Activated gamma-delta T cell treated with Interleukin-2 at 50 U/mL for 16 hours (primary cell): ENCODE results near the gene PRRX1.

ENCODE experiments used
- DNase-seq: peaks from one replicate; pipeline ENCODE4 v3.0.0-alpha.2; 2020

The PRRX1 gene

DNA sequence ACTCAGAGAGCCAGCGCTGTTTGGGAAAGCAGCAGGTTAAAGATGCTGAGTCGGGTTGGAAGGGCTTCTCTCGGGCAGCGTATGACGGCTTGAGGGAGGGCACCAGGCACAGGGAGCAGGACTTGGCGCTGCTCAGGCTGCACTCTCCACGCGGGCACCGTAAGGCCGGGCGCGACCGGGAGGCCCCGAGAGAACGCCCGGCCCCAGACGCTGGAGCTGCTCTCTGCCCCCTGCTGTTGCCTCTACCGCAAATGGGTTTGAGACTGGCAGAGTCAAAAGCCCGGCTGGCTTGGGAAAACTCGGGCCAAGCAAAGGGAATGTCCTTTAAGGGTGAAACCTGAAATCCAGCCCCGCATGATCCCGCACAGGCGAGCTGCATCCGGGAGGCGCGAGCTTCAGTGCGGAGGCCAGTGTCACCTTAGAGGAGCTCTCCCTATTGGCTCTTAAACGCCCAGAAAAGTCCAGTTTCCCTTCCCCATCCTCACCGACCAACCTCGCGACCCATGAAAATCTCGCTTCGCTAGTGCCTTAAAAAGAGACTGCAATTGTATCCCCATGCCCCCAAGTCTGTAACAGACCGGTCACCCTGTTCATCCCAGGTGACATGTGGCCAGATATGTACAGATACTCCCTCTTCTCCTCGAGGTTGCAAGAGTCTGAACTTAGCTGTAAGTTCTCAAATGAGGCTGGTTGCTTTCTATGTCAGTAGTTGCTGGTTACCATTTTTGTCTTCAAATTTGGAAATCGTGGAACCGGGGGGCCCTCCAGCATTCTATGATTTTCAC is 1.1 kb downstream of the PRRX1 start:
- DNase-seq: no peak

DNA sequence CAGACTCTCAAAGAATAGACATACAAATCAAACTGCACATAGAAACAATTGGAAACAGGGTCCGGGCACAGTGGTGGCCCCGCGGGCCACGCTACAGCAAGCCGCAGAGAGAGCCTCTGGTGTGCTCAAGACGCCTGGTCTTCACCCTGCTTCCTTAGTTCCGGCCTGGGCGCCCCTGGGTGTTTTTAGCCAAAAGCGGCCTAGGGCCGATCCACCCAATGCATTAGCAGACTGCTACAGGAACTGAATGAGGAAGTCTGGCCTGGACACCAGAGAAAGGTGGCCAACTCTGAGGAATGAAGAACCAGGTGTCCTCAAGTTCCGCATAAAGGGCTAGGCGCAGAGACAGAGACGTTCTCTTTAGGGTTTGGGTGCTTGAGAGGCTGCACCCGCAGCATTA is 1.7 kb downstream of the PRRX1 start:
- DNase-seq: no peak

DNA sequence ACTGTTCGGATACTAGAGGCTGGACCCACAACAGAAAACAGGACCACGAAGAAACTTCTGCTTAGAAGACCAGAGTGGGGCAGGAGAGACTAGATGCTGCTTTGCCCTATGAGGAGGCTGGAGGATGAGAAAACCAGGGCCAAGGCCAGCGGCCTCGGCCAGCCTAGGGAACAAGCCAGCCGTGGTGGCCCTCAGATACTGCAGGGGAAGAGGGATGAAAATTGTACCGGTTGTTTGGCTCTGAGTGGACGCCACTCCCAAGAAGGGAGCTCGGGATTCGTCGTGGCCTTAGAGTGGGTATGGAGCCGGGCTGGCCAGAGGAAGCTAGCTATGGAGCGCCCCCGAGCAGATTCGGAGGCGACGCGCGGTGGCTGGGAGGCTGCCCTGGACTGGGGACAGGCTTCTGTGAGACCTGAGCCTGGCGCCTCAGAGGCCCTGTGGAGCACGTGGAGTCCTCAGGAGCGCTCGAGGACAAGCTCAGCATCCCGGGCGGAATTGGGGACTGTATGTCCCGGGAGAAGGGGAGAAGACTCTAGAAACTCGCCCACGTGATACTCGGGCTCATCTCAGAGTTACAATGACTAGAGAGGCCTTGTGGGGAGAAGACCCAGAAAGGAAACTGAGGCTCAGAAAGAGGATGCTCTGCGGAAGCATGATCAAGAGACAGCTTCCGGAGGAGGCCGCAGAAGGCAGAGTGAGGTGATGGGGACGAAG is 2.8 kb downstream of the PRRX1 start:
- DNase-seq: no peak

DNA sequence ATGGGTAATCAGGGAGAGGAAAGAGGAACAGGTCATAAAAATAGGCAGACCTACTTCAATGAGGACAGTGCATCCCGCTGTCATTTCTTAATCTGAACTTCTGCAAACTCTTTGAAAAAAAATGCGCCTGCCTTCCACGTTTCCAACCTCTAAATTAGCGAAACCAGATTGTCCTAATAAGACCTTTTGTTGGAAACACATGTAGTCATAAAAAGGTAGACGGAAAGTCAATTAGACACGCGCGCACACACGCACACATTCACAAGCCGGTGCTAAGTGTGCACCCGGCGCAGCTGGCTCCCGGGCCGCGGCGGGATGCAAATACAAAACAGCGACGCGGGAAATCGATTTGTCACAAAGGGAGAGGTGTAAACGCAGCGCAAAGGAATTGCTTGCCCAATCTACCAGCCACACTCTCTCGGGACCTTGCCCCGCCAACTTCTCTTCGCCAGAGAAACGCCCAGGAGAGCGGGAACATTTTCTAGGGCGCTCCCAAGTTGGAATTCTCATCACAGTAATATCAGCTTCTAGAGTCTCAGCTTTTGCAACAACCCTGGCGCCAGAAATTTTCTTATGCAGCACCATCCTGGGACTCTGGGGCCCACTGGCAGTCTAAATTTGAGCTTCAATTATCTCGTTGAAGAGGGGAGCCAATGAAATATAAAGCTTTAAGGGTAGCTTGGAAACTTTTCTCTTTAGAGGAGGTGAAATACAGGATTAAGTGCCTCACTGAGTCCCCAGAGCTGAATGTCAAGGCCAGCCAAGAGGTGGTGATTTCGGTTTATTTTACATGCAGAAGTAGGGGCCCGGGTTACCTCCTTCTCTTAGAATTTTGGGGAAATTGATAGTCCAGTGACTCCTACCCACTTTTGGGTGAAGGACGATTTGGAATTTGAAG is 4.5 kb downstream of the PRRX1 start:
- no peak for DNase-seq

DNA sequence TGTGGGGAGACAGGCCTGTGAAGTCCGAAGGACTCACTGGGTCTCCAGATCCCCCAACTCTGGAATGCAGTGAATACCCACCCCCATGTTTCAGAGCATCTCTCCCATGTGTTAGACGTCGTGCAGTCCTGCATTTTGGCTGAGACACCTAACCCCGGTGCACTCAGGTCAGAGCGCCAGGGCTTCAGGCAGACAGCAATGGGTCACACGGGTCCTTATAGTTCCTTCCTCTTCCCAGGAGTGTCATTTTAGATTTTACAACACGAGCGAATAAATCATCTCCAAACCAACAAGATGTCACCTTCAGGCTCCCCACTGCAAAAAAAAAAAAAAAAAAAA is 5.1 kb downstream of the PRRX1 start:
- no peak for DNase-seq

DNA sequence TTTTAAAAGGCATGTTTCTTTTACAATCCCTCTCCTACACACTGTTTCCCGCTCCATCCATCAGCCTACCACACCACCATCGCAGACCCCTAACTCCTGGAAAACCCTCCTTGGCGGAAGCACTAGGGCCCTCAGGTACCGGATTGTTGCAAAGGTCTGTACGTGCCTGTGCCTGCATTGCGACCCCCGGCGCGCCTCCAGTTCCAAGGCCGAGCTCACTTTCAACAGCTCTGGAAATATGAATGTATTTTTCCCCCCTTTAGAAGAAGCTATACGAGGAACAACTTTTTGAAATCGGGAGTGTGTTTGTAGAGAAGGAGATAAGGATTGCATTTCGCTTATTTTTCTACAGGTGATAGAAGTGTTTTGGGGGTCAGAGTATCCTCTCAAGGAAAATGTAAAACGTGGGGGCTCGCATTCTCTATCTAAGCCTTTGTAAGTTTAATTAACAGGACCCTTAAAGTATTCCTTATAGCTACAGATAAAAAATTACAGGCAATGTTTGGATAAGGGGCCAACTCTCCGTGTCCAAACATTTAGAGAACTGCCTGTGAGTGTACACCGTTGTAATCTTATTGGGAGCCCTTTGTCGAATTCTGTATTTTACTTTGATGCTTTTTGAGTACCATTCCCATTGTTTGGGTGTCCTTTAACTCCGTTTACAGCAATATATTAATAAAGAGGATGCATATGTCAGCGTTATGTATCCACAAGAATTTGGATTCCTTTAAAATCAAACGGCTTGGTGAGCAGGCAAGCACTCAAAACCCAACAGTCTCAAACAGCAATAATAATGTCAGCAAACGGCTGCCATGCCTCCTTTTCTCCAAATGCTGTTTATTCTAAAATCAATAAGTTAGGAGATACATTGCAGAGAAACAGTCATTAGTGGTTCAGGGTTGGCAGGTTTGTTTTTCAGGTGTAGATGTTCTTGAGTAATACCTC is 5.9 kb downstream of the PRRX1 start:
- DNase-seq: no peak

DNA sequence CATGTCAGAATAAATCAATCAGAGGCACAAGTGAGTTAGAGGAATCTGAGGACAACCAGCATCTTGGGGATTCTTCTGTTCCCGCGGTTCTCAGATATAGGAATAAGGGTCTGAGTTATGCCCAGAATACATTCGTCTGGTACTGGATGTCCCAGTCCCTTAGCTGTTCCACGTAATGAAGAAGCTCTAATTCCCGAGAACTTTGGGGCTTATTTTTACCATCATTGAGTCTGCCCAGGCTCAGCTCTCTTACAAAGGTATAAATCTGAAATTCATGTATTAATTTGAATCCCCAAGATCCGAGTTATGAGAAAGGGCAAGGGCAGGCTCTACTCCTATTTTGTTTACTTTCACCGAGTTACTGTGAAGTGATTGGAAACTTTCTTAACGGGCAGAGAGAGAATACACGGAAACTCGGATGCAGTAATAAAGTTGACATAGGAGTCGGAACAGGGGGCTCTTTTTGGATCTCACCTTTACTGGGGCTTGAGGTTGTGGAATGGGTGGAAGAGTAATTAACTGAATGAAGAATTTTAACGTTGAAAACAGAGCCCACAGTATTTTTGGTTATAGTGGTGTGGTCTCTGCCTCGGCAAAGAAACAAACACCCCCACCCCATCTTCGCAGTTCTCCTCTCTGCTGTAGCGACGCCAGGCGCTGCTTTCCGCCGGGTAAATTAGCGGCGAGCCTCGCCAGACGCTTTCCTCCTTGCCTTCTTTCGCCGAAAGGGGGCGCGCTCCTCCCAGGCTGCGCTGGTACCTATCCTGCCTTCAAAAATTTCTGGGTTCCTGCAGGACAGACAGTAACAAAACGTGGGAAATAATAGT is 7.1 kb downstream of the PRRX1 start:
- DNase-seq: no peak

DNA sequence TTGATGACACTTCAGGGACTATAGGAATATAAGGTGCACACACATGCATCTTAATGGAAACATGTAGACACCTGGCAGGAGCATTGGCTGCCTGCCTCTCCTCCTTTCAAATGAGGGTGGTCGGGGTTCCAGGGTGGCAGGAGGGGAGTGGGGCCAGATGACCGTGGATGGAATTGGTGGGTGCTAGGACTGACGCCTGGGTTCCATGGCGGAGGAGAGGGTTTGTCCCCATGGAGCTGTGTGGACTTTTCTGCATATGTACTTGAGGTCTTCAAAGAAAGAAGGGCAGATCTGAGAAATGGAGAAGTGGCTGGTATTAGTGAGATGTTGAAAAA is 7.7 kb downstream of the PRRX1 start:
- DNase-seq: no peak

DNA sequence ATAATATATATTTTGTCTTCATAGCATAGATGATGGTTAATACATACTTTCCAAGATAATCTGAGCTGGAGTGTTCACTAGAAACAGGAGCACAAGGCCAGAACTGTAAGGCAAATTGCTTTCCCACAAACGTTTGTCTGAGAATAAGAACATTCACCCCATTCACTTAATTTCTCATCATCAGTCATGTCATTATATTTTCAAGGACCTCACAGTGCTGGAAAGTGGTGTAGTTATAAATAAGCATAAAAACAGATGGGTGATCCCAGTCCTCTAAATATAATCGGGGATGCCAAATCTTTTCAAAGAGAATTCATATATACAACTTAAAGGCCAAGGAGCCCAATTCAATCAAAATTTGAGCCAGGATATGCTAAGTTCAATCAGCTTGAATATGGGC is 8.4 kb downstream of the PRRX1 start:
- no peak for DNase-seq

DNA sequence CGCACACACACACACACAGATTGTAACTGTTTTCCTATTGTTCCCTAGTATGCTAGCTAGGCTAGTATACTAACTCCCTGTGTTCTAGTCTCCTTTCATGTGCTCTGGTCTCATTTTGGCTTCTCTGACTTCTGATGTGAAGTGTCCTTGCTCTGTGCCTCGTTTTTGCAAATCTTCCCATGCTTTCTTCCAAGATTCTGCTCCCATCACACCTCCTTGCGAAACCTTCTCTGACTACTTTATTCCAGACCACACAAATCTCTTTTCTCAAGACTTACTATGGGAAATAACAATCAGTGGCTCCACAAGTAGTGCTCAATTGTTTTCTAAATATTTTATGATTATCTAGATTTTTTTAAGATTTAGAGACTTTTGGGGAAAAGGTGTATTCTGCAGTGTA is 10.3 kb downstream of the PRRX1 start:
- no peak for DNase-seq

DNA sequence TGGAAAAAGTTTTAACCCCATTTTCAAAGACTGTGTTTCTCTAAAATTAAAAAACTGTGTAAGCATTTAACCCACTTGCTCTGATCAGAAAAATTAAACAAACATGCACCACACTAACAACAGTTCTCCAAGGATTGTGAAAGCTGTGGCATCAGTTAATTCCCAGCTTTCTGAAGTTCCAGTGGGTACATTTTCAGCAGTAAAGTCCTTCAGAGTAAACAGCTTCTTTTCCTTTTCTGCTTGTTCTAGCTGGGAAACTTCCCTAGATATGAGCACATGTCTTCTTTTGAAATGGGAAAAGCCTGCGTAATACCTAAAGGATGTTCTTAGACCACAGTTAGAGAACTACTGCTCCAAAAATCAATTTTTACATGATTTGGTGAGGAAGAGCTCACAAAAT is 11.1 kb downstream of the PRRX1 start:
- no peak for DNase-seq

DNA sequence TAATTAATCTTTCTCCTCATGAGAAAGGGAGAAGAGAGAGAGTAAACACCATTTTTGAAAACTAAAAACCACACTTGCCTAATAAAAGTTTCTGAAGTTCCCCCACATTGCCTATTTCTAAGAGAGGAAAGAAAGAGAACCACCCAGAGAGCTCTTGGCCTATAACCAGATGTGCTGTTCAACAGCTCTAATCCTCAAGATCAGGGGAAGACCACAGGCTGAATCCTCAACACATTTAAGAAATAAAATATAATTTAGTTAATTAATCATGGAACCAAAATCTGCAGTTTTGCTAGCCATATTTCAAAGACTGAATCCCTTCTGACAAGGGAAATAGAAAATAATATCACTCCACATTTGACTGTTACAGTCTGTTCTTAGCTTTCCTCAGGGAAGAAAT is 11.9 kb downstream of the PRRX1 start:
- DNase-seq: no peak

DNA sequence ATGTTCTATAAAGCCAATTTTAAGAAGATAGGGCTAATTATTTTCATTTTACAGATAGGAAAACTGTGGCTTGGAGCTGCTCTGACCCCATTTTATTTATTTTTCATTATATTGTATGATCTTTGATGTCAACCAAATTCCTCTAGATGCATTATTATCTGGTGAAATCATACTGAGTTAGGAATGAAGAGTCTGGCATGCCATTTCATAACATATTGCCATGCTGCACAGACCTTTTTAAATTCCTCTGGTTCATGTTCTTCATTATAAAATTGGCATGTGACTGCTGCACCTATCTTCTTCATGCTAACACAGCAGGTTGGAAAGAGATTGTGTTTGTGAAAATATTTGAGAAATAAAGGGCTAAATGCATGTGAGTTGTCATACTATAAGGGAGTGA is 12.7 kb downstream of the PRRX1 start:
- no peak for DNase-seq

DNA sequence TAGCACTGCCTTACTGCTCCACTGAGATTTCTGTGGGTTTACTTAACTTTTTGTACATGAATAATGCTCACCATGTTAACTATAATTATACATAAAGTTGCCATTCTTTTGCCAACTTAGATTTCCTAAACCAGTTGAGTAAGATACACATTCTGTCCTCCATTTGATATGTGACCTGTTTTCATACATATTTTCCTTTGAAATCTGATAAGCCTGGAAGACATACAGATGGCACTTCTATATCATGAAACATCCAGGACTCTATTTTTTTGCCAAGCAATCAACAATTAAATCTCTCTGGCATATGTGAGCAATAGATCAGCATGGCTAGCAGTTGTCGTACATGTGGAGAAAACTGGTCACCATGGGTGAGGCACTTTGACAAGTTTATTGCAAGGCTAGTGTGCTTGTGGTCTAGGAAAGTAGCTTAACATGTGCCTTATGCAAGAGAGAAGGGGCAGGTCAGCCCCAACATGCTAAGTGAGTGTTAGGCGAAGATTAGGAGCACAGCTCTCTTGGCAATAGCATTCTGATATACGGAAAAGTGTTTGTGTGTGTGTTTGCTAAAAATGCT is 14.2 kb downstream of the PRRX1 start:
- no peak for DNase-seq

DNA sequence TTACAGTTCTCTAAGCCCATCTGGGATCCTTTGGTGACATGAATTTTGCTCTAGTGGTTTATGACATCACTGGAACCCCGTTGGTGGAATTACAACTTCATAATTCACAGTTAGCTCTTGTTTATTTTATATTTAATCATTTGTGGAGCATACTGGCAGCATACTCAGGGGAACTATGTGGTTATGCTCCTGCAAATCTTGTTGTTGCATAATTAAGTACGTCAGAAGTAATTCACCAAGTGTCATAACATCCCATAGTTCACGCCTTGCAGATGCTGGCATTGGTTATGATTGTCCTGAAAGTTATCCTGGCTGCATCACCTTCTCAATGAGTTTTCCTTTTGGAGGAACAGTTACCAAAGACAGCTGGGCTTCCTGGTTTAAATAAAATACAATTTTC is 16.5 kb downstream of the PRRX1 start:
- no peak for DNase-seq

DNA sequence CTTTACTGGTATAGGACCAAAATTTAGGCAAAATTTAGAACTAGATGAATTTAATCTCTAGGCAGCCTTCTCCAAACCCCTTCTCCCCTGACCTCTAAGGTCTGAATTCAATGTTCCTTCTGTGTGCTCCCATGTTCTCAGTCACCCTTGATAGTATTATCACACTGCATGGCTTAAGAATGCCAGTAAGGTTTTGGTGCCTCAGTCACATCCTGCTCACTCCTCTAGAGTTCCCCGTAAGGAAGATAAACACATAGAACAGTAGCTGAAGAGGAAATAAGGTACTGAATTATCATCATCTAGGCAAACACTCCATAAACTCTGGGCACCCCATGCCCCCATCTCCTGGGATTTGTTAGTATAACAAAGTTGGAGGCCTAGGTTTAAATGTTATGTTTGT is 18.2 kb downstream of the PRRX1 start:
- no peak for DNase-seq

DNA sequence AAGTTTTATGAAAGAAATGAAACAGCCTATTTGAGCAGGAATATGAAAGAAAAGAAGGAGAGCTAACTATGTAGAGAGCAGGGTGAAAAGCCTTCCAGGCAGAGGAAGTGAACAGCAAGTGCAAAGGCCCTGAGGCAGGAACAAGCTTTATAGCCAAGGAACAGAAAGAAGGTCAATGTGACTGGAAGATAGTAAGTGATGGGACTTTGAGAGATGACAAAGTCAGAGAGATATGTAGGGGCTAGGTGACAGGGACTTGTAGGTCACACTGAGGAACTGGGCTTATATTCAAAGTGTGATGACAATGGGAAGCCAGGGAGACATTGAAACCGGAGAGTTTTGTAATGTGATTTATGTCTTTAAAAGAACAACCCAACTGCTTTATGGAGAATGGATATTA is 18.9 kb downstream of the PRRX1 start:
- no peak for DNase-seq

DNA sequence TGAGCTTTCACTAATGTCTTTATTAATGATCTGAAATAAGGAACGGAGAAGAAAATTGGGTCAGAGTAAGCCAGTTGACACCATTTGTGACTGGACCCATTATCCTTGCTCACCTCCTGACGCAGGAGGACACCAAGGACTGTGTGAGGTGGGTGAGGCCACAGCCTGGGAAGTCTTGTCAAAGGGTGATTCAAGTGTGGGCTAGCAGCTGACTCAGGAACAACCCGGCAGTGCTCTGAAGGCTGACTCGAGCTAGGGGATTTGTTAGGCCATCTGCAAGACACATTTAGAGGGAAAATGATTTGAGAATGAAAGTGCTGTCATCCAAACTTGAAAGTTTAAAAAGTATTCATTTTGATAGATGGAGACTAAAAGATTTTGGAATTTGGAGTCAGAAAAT is 21.2 kb downstream of the PRRX1 start:
- no peak for DNase-seq

DNA sequence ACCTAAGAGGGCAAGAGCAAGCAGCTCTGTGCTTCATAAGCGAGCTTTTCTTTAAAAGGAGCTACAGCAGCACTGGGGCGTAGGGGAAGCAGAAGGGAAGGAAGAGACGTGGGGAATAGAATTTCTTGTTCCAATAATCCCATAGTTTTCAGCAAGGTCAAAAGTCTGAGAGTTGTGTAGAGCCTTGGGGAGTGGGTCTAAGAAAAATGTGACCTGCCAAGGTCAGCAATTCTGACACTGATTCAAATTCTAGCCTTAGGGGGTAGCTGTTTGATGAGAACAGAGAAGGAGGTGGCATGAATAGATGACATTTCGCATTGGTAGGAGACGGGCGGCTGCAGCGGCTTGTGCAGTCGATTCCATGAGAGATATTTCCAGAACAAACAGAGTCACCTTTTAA is 22.4 kb downstream of the PRRX1 start:
- DNase-seq: no peak

DNA sequence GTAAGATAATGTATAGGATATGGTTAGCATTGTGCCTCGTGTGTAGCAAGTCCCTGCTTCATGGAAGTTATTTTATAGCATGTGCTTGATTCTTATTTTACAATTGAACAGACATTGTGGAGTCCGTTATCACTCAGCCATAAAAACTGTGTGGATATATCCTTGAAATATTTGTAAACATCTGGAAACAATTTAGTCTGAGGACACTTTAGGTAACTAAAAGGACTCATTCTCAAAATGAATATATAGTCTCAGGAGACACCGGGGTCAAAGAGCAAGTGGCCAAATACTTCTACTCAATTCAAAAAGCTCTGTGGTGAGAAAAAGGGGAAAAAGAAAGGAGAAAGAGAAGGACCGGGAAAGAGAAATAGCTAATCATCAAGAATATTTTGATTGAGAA is 23.7 kb downstream of the PRRX1 start:
- DNase-seq: no peak

DNA sequence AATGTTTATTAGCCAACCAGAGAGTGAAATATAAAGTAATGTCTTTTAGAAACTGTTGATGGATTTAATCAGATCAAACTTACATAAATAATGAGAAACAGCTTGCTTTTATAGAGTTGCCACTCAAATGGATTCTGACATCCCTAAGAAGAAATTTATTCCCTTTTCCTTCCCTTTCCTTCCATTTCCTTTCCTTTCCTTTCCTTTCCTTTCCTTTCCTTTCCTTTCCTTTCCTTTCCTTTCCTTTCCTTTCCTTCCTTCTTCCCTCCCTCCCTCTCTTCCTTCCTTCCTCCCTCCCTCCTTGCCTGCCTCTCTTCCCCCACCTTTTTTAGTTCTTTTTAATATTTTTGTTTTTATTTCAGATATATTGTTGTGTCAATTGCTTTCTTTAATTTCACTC is 27.3 kb downstream of the PRRX1 start:
- DNase-seq: no peak
